Endothelial cell of umbilical vein (primary cell): ENCODE results near the gene MRPS18B.

Source experiments
- EZH2 ChIP-seq: IDR thresholded peaks from 2 replicates; pipeline ENCODE4 v1.6.1; 2012; ENCODE audit warnings: borderline replicate concordance, low read depth, mild to moderate bottlenecking, moderate library complexity, low read length, inconsistent platforms; ENCODE audit not compliant: severe bottlenecking
- JUN ChIP-seq: IDR thresholded peaks from 2 replicates; pipeline ENCODE4 v1.6.1; 2011; ENCODE audit warnings: borderline replicate concordance, low read depth; ENCODE audit not compliant: insufficient read length, insufficient read depth
- POLR2A ChIP-seq: IDR thresholded peaks from 2 replicates; pipeline ENCODE4 v1.6.1; 2012; ENCODE audit warnings: low read depth, mild to moderate bottlenecking, control low read depth, low read length
- TF ChIP-seq, protein P1 (sequence below), 2 donors: IDR thresholded peaks; 1 replicate in 1 of 2; 2 replicates in 1 of 2; pipeline ENCODE4 v1.5.1; 2011; ENCODE audit warnings: low read length in 2 of 2, mild to moderate bottlenecking in 2 of 2, moderate library complexity in 2 of 2, control low read depth in 1 of 2, inconsistent platforms in 1 of 2, low read depth in 1 of 2; ENCODE audit not compliant: insufficient read depth in 1 of 2; ENCODE audit errors: extremely low read depth in 1 of 2

DNA sequence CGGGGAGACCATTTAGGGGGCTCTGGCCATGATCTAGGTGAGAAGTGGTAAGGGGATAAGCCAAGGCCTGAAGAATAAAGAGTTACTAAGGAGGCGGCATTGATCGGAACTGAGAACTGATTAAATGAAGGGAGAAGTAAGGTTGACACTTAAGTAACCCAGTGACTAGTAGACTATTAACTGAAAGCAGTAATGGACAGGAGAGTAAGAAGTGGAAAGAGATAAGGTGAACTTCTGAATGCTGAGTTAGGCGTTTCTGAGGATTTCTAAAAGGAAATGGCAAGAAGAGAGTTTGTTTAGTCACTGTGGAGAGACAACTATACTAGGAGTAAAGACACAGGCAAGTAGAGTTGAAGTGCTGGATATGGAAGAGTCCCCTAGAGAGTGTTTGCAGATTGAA, 44.5 kb upstream of the MRPS18B start:
- no peak for TF ChIP-seq JUN
- TF ChIP-seq, protein P1, sequence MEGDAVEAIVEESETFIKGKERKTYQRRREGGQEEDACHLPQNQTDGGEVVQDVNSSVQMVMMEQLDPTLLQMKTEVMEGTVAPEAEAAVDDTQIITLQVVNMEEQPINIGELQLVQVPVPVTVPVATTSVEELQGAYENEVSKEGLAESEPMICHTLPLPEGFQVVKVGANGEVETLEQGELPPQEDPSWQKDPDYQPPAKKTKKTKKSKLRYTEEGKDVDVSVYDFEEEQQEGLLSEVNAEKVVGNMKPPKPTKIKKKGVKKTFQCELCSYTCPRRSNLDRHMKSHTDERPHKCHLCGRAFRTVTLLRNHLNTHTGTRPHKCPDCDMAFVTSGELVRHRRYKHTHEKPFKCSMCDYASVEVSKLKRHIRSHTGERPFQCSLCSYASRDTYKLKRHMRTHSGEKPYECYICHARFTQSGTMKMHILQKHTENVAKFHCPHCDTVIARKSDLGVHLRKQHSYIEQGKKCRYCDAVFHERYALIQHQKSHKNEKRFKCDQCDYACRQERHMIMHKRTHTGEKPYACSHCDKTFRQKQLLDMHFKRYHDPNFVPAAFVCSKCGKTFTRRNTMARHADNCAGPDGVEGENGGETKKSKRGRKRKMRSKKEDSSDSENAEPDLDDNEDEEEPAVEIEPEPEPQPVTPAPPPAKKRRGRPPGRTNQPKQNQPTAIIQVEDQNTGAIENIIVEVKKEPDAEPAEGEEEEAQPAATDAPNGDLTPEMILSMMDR (IDR thresholded peaks at IDR 0.05; ENCODE audit: extremely low read depth in 1 of 2, insufficient read depth in 1 of 2, low read depth in 1 of 2, low read length in 2 of 2) = no peak
- TF ChIP-seq EZH2 = no peak
- TF ChIP-seq POLR2A = no peak
